BE2C (cell line): ENCODE data around the gene EBLN1.
"Not testable (repeated sequence)": the region's sequence is repeated elsewhere in the genome, so short reads cannot be mapped to it uniquely, and the experiment has no call there.

Experiments
- DNase-seq: peaks from one replicate; pipeline ENCODE4 v3.0.0-alpha.2; 2020
- H3K27me3 ChIP-seq: fragments of 250-450 bp; sonication (Bioruptor Pico); 2 replicates; pipeline ENCODE4 v1.5.1; 2020; ENCODE audit warnings: mild to moderate bottlenecking
- H3K36me3 ChIP-seq: fragments of 250-450 bp; sonication (Bioruptor Pico); 2 replicates; pipeline ENCODE4 v1.5.1; 2020; ENCODE audit warnings: mild to moderate bottlenecking
- H3K4me1 ChIP-seq: fragments of 250-450 bp; sonication (Bioruptor Pico); 2 replicates; pipeline ENCODE4 v1.5.1; 2020
- H3K4me3 ChIP-seq: 2 replicates; pipeline ENCODE4 v1.5.1; 2011; ENCODE audit warnings: low read depth, low read length
- H3K9me3 ChIP-seq: fragments of 250-450 bp; sonication (Bioruptor Pico); 2 replicates; pipeline ENCODE4 v1.5.1; 2020
- CTCF ChIP-seq: IDR thresholded peaks from 2 replicates; pipeline ENCODE4 v1.5.1; 2012; ENCODE audit warnings: mild to moderate bottlenecking, low read depth, low read length

Gene EBLN1

GRCh38 chr10:22222236-22223190 lies 4.7 kb upstream of the EBLN1 start:
- Histone ChIP-seq H3K36me3 (no peaks in the 10 kb centered on the region), H3K9me3 (no peaks in the 10 kb centered on the region), H3K27me3 (no peaks in the 10 kb centered on the region), H3K4me1 (no peaks in the 10 kb centered on the region), H3K4me3 (no peak overlapping the region)
- no peak for TF ChIP-seq CTCF
- no peak for DNase-seq

GRCh38 chr10:22219308-22219707 lies 1.5 kb upstream of the EBLN1 start:
- no peak for DNase-seq
- H3K36me3 ChIP-seq: no peaks in the 10 kb centered on the region
- H3K4me3 ChIP-seq: no peak overlapping the region
- no peak for TF ChIP-seq CTCF
- no peaks in the 10 kb centered on the region for H3K4me1 ChIP-seq
- H3K27me3 ChIP-seq: no peaks in the 10 kb centered on the region
- no peaks in the 10 kb centered on the region for H3K9me3 ChIP-seq

- DNase-seq: no peak
- peak; percentile 26 for TF ChIP-seq CTCF
- H3K27me3 ChIP-seq: no peaks in the 10 kb centered on the region
- H3K4me1 ChIP-seq: no peaks in the 10 kb centered on the region
- no peaks in the 10 kb centered on the region for H3K9me3 ChIP-seq
- no peaks in the 10 kb centered on the region for H3K36me3 ChIP-seq
- no peak overlapping the region for H3K4me3 ChIP-seq
These were observed 633 bp upstream of the EBLN1 start for GRCh38 chr10:22218448-22218847.

- DNase-seq, H3K4me1 ChIP-seq, H3K9me3 ChIP-seq, H3K27me3 ChIP-seq, H3K36me3 ChIP-seq, H3K4me3 ChIP-seq: not testable (repeated sequence)
These were observed 731 bp downstream of the EBLN1 start for GRCh38 chr10:22217084-22217483.

DNA sequence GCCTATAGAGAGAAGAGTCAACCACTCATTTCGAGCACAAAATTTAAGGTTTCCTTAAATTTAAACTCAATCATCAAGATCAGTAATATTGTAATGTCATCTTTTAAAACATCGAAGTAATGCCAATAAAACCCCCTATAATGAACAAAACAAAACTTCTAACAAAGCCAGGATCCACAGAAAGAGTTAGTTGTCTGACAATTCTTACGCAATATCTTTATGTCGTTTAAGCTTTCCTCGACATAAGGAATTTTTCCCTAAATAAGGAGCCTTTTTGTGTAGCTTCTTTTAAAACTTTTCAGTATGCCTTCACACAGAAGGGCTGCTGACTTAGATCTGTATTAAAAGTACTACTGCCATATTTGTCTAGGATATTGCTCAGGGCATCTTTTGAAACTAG lies 7.5 kb downstream of the EBLN1 start:
- H3K27me3 ChIP-seq: no peaks in the 10 kb centered on the region
- no peaks in the 10 kb centered on the region for H3K9me3 ChIP-seq
- no peaks in the 10 kb centered on the region for H3K4me1 ChIP-seq
- H3K36me3 ChIP-seq: no peaks in the 10 kb centered on the region
- no peak for DNase-seq
- no peak overlapping the region for H3K4me3 ChIP-seq
- TF ChIP-seq CTCF: no peak

- TF ChIP-seq CTCF: no peak
- H3K9me3 ChIP-seq: no peaks in the 10 kb centered on the region
- H3K4me3 ChIP-seq: no peak overlapping the region
- DNase-seq: no peak
- no peaks in the 10 kb centered on the region for H3K36me3 ChIP-seq
- no peaks in the 10 kb centered on the region for H3K27me3 ChIP-seq
- H3K4me1 ChIP-seq: no peaks in the 10 kb centered on the region
These were observed 23.9 kb downstream of the EBLN1 start for GRCh38 chr10:22193945-22194344.
